Measurements from ENCODE around the gene IPO7.
"Not testable (repeated sequence)": the region's sequence is repeated elsewhere in the genome, so short reads cannot be mapped to it uniquely, and the experiment has no call there.

Gene IPO7

DNA sequence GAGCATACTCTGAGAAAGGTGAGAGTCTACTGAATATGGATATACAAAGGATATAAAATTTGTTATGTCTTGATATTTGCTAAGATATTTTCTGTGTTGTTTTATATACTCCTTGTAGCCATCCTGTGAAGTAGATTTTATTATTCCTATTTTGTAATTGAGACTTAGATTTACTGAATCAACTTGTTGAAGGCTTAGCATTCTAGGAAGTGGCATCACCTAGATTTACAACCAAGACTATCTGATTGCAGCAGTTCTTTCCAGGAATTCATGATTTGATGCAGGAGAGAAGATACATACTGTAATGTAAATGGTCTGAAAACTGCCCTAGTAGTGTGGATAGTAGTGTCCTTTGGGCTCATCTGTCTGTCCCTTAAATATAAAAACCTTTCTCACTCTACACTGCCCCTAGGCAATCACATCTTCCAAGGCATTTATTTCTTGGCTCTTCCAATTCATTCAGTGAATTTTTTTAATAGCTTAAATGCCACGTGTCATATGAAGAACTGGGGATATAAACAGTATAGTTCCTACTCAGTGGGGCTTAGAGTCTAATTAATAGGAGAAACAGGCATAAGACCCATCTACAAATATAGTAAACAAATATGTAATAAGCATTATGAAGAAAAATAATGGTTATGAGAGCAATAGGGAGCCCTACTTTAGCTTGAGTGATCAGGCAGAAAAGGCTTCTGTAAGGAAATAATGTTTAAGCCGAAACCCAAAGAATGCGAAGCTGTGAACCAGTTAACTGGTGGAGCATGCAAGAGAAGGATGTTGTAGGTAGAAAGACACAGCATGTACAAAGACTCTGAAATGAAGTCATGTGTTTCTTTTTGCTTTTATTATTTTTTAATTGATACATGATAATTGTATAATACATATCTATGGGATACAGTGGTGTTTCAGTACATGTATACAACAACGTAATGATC lies 13.6 kb downstream of the IPO7 start:
- H3K36me3 ChIP-seq (ENCODE audit: insufficient read depth, low read length), result peaks cover 9% of the 10 kb centered on the region; the same call in 1 of the 2 replicates
- peak overlapping the region; percentile 1; the same call in 1 of the 2 replicates for H3K27ac ChIP-seq (ENCODE audit: low read depth, low read length)

DNA sequence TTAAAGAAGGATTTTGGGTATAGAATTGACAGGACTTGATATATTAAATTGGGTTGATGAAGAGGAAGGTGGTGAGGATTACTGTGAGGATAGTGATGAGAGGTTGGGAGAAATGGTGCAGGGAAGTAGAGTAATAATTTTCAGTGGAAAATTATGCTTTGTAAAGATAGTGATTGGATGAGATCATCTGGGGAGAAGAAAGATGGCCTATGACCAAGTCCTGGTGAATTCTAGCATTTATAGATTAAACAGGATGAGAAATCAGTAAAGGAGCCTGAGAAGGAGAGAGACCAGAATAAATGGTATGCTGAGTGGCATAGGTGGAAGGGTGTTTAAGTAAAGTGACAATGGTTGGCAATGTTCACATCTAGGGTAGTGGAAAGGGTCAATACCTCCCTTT lies 15.0 kb downstream of the IPO7 start:
- no peak overlapping the region for H3K4me3 ChIP-seq (ENCODE audit: low read depth, low read length)
- H3K36me3 ChIP-seq (ENCODE audit: insufficient read depth, low read length), result peaks cover 10% of the 10 kb centered on the region; the same call in 1 of the 2 replicates
- no peak overlapping the region for H2AFZ ChIP-seq (ENCODE audit: low read length, unreplicated experiment)
- peaks cover 20% of the 10 kb centered on the region for H3K4me1 ChIP-seq (ENCODE audit: control insufficient read depth, insufficient read depth, low read length, unreplicated experiment)
- H3K79me2 ChIP-seq (ENCODE audit: control insufficient read depth, insufficient read depth, low read length, unreplicated experiment), result peaks cover 99% of the 10 kb centered on the region
- H3K27me3 ChIP-seq (ENCODE audit: insufficient read depth, low read length), result no peaks in the 10 kb centered on the region
- H3K27ac ChIP-seq (ENCODE audit: low read depth, low read length), result peak overlapping the region; percentile 18; the same call in 1 of the 2 replicates

More for the DNA sequence above, 13.6 kb downstream of the IPO7 start:
- Histone ChIP-seq H3K4me3 (ENCODE audit: low read depth, low read length) (no peak overlapping the region), H3K79me2 (ENCODE audit: control insufficient read depth, insufficient read depth, low read length, unreplicated experiment) (peaks cover 99% of the 10 kb centered on the region), H3K4me1 (ENCODE audit: control insufficient read depth, insufficient read depth, low read length, unreplicated experiment) (peaks cover 20% of the 10 kb centered on the region), H2AFZ (ENCODE audit: low read length, unreplicated experiment) (no peak overlapping the region), H3K27me3 (ENCODE audit: insufficient read depth, low read length) (no peaks in the 10 kb centered on the region)

DNA sequence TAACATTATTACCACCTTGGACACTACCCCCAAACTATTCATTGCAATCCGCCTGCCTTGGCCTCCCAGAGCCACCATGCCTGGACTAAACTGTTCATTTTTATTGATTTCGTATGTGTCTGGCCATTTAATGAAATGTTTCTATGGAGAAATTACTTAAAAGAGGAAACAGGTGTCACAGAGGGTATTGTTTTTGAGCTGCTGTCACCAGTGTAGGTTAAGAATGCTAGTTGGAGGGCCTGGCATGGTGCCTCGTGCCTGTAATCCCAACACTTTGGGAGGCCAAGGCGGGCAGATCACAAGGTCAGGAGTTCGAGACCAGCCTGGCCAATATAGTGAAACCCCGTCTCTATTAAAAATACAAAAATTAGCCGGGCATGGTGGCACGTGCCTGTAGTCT lies 17.4 kb downstream of the IPO7 start:
- H2AFZ ChIP-seq (ENCODE audit: low read length, unreplicated experiment); H3K27ac ChIP-seq (ENCODE audit: low read depth, low read length); H3K4me3 ChIP-seq (ENCODE audit: low read depth, low read length); H3K27me3 ChIP-seq (ENCODE audit: insufficient read depth, low read length): not testable (repeated sequence)
- peaks cover 16% of the 10 kb centered on the region for H3K4me1 ChIP-seq (ENCODE audit: control insufficient read depth, insufficient read depth, low read length, unreplicated experiment)
- H3K79me2 ChIP-seq (ENCODE audit: control insufficient read depth, insufficient read depth, low read length, unreplicated experiment), result peaks cover 94% of the 10 kb centered on the region
- H3K36me3 ChIP-seq (ENCODE audit: insufficient read depth, low read length), result peaks cover 13% of the 10 kb centered on the region; the same call in 1 of the 2 replicates

DNA sequence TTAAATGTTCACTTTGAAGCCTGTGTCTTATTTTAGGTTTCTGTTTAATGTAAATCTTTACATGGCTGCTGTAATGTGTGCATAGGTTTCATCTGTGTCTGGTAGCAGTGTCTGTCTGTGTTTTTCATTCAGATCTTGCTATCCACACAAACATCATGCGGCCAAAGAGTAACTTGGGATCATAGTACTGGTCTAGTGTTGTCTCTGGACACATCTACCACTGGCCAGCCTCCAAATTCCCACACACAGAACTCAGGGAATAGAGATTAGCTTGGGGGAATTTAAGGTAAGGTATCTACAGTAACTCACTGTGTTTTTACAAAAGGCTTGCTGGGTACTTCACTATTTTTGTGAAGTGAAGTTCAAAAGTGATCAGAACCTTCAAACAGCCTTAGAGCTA lies 44.3 kb downstream of the IPO7 start:
- H3K27me3 ChIP-seq (ENCODE audit: insufficient read depth, low read length), result no peaks in the 10 kb centered on the region
- H3K4me3 ChIP-seq (ENCODE audit: low read depth, low read length), result no peak overlapping the region
- H3K79me2 ChIP-seq (ENCODE audit: control insufficient read depth, insufficient read depth, low read length, unreplicated experiment), result peaks cover 9% of the 10 kb centered on the region
- no peak overlapping the region for H2AFZ ChIP-seq (ENCODE audit: low read length, unreplicated experiment)
- H3K27ac ChIP-seq (ENCODE audit: low read depth, low read length), result no peak overlapping the region
- peaks cover 61% of the 10 kb centered on the region for H3K36me3 ChIP-seq (ENCODE audit: insufficient read depth, low read length)
- H3K4me1 ChIP-seq (ENCODE audit: control insufficient read depth, insufficient read depth, low read length, unreplicated experiment), result no peaks in the 10 kb centered on the region

DNA sequence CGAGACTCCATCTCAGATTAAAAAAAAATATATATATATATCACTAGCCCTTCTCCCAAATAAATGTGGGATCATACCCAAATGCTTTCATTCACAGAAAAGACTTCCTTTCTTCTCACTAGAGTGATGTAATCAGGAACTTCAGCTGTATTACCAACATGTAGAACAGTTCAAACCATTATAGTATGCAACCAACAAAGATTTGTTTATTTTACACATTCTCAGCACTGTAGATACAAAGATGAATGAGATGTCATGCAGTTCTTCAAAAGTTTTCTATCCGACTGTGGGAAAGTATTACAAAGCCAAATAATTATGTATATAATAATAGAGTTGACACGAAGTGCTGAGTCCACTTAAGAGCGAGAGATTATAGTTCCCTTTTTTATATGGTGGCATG lies 54.2 kb downstream of the IPO7 start:
- H3K27me3 ChIP-seq (ENCODE audit: insufficient read depth, low read length), result no peaks in the 10 kb centered on the region
- H3K4me1 ChIP-seq (ENCODE audit: control insufficient read depth, insufficient read depth, low read length, unreplicated experiment), result no peaks in the 10 kb centered on the region
- H3K79me2 ChIP-seq (ENCODE audit: control insufficient read depth, insufficient read depth, low read length, unreplicated experiment), result peaks cover 2% of the 10 kb centered on the region
- H2AFZ ChIP-seq (ENCODE audit: low read length, unreplicated experiment), result no peak overlapping the region
- H3K36me3 ChIP-seq (ENCODE audit: insufficient read depth, low read length), result peaks cover 51% of the 10 kb centered on the region
- no peak overlapping the region for H3K4me3 ChIP-seq (ENCODE audit: low read depth, low read length)
- no peak overlapping the region for H3K27ac ChIP-seq (ENCODE audit: low read depth, low read length)

DNA sequence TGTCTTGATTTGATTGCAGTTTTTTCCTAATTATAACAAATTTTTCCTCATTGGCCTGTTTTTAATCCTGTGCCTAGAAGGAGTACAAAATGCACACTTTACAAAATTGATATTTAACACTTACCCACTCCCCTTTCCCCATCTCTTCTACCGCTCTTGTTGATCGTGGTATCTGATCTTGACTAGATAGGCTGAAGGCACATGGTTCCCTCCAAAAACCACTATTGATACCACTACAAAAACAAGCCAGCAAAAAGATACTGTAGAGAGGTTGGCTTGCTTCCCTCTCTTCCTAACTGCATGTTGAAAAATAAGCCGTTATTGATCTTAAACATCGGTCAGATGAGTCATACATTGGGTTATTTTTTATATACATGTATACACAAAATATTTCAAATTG lies 61.8 kb downstream of the IPO7 start:
- Histone ChIP-seq H3K27ac (ENCODE audit: low read depth, low read length) (no peak overlapping the region), H3K36me3 (ENCODE audit: insufficient read depth, low read length) (peaks cover 29% of the 10 kb centered on the region), H3K79me2 (ENCODE audit: control insufficient read depth, insufficient read depth, low read length, unreplicated experiment) (no peaks in the 10 kb centered on the region), H3K4me3 (ENCODE audit: low read depth, low read length) (no peak overlapping the region), H3K27me3 (ENCODE audit: insufficient read depth, low read length) (no peaks in the 10 kb centered on the region), H2AFZ (ENCODE audit: low read length, unreplicated experiment) (no peak overlapping the region), H3K4me1 (ENCODE audit: control insufficient read depth, insufficient read depth, low read length, unreplicated experiment) (no peaks in the 10 kb centered on the region)

DNA sequence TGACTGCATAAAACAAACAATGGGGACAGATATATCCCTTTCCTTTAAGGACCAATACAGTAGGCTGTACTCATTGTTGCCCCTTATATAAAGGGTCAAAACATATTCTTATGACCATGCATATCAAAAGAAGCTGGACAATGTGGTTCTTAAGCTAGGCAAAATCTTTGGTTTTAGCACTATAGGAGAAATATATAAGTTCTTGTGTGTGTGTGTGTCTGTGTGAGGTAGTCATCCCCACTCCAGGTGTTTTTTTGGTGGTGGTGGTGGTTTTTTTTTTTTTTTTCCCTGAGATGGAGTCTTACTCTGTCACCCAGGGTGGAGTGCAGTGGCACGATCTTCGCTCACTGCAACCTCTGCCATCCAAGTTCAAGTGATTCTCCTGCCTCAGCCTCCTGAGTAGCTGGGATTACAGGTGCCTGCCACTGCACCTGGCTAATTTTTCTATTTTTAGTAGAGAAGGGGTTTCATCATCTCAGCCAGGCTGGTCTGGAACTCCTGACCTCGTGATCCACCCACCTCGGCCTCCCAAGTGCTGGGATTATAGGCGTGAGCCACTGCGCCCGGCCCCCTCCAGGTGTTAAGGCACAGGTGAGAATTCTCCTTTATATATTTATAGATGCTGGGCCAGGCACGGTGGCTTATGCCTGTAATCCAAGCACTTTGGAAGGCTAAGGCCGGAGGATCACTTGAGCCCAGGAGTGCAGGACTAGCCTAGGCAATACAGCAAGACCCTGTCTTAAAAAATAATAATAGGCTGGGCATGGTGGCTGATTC lies 64.3 kb downstream of the IPO7 start:
- no peak overlapping the region for H2AFZ ChIP-seq (ENCODE audit: low read length, unreplicated experiment)
- H3K27ac ChIP-seq (ENCODE audit: low read depth, low read length), result no peak overlapping the region

DNA sequence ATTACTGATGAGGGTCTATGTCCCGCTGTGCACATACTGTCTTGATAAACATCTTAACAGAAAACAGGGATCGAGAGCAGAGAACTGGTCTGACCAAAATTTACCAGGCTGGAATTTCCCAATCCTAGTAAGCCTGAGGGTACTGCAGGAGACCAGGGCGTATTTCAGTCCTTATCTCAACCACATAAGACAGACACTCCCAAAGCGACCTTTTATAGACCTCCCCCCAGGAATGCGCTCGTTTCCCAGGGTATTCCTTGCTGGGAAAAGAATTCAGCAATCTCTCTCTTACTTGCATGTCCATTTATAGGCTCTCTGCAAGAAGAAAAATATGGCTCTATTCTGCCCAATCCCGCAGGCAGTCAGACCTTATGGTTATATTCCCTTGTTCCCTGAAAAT lies 67.6 kb downstream of the IPO7 start:
- not testable (repeated sequence) for H3K79me2 ChIP-seq (ENCODE audit: control insufficient read depth, insufficient read depth, low read length, unreplicated experiment); H3K4me3 ChIP-seq (ENCODE audit: low read depth, low read length); H3K27me3 ChIP-seq (ENCODE audit: insufficient read depth, low read length); H3K27ac ChIP-seq (ENCODE audit: low read depth, low read length); H2AFZ ChIP-seq (ENCODE audit: low read length, unreplicated experiment); H3K4me1 ChIP-seq (ENCODE audit: control insufficient read depth, insufficient read depth, low read length, unreplicated experiment)
- peaks cover 10% of the 10 kb centered on the region for H3K36me3 ChIP-seq (ENCODE audit: insufficient read depth, low read length)

More for the DNA sequence above, 64.3 kb downstream of the IPO7 start:
- Histone ChIP-seq H3K4me3 (ENCODE audit: low read depth, low read length) (no peak overlapping the region), H3K36me3 (ENCODE audit: insufficient read depth, low read length) (peaks cover 16% of the 10 kb centered on the region), H3K79me2 (ENCODE audit: control insufficient read depth, insufficient read depth, low read length, unreplicated experiment) (no peaks in the 10 kb centered on the region), H3K27me3 (ENCODE audit: insufficient read depth, low read length) (no peaks in the 10 kb centered on the region), H3K4me1 (ENCODE audit: control insufficient read depth, insufficient read depth, low read length, unreplicated experiment) (no peaks in the 10 kb centered on the region)

DNA sequence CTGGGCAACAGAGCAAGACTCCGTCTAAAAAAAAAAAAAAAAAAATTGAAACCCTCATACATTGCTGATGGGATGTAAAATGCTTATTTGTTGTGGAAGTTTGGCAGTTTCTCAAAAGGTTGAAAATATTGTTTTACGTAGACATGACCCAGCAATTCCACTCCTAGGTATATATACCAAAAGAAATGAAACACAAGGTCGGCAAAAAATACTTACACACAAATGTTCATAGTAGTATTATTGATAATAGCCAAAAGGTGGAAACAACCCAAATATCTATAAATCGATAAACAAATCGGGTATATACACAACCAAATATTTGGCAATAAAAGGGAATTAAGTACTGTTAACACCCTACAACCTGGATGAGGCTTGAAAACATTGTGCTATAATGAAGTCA lies 71.3 kb downstream of the IPO7 start:
- Histone ChIP-seq H3K4me1 (ENCODE audit: control insufficient read depth, insufficient read depth, low read length, unreplicated experiment) (no peaks in the 10 kb centered on the region), H3K79me2 (ENCODE audit: control insufficient read depth, insufficient read depth, low read length, unreplicated experiment) (peaks cover 14% of the 10 kb centered on the region), H2AFZ (ENCODE audit: low read length, unreplicated experiment) (no peak overlapping the region), H3K36me3 (ENCODE audit: insufficient read depth, low read length) (no peaks in the 10 kb centered on the region), H3K4me3 (ENCODE audit: low read depth, low read length) (no peak overlapping the region), H3K27me3 (ENCODE audit: insufficient read depth, low read length) (no peaks in the 10 kb centered on the region), H3K27ac (ENCODE audit: low read depth, low read length) (no peak overlapping the region)

DNA sequence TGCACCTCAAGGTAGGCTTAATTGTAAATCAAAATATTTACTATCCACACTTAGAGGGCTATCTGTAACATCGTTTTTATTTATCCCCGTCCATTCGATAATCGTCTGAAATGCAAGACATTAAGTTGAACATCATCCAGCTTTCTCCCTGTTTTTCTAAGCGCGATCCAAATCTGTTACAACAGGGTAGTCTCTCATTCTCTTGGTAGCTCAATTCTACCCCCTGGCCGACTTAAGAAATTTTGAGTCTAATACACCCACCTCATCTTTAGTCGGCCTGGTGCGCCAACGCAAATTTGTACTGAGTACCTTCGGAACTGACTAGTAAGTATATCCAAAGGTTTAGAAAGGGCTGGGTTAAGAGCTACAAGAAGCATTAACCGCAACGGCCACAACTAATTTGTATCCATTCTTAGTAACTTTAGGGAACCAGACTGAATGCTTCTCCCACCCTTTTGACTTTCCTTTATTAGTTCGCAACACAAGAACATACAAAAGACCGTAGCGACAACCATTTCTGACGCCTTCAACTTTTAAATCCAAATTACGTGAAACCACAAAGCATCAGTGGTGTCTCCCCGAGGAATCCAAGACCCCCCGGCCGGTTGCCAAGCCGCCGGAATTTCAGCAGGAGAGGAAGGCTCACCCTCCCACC lies 75.3 kb downstream of the IPO7 start:
- H3K4me3 ChIP-seq (ENCODE audit: low read depth, low read length), result peak overlapping the region; percentile 87
- H3K79me2 ChIP-seq (ENCODE audit: control insufficient read depth, insufficient read depth, low read length, unreplicated experiment), result peaks cover 43% of the 10 kb centered on the region
- H2AFZ ChIP-seq (ENCODE audit: low read length, unreplicated experiment), result peak overlapping the region; percentile 33
- peak overlapping the region; percentile 89 for H3K27ac ChIP-seq (ENCODE audit: low read depth, low read length)
- H3K27me3 ChIP-seq (ENCODE audit: insufficient read depth, low read length), result no peaks in the 10 kb centered on the region
- H3K36me3 ChIP-seq (ENCODE audit: insufficient read depth, low read length), result no peaks in the 10 kb centered on the region
- peaks cover 15% of the 10 kb centered on the region for H3K4me1 ChIP-seq (ENCODE audit: control insufficient read depth, insufficient read depth, low read length, unreplicated experiment)
